A549 treated with dexamethasone at 1 μM for 4 hours (cell line): ENCODE measurements around the gene PMIS2. TPM values are rescaled to one million over a fixed set of nuclear protein-coding genes. Genes with fewer than 3 reads are reported as not detected.

Experiments used
- total RNA-seq: library from RNA; stranded (reverse); fragments of 200-300 nt; extraction: Qiagen RNA extraction; gene quantifications from 5 replicates; pipeline ENCODE4 v1.2.3, GENCODE V29; 2022

PMIS2 gene
- not detected in 5 replicates for total RNA-seq

GRCh38 chr19:35585848-35586247 lies at the start of gene PMIS2:
Gene PMIS2 (plus strand): TSS chr19:35586173. CDS start chr19:35586260, 87 bp downstream.

GRCh38 chr19:35545001-35545854 lies 40.7 kb upstream of the PMIS2 start, which contains the start of gene TMEM147:
Gene TMEM147 (plus strand): TSS chr19:35545626. CDS start chr19:35545740, 114 bp downstream.

DNA sequence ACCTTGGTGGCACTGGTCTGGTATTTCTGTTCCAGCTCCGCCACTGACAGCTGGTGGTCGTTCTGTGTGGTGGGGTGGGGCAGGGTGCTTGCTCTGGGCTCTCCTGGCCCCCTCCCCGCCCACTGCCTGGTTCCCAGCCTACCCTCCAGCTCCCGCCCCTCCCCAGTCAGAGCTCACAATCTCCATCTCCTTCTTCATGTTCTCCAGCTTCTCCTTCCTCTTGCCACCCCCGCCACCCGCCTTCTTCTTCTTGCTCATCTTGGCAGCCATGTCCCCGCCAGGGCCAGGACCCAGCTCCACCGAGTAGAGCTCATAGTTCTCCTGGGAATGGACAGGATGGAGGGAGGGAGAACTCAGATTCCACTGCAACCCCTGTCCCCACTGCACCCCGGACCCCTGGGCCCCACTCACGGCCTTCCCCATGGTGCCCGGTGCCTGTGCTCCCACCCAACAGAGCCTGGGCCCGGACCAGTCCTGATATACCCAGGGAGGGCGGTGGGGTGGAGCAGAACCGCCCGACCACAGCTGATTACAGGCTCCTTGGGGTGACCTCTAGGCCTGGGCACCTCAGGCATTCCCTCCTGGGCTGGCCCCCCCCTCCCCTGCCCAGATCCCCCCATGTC lies 22.7 kb upstream of the PMIS2 start, which contains the start of gene ATP4A:
ATP4A (minus strand) TSS at position 452 of the 623 bp plus-strand sequence; CDS start at position 423, 29 bp downstream.

GRCh38 chr19:35612559-35613321 lies 26.8 kb downstream of the PMIS2 start, which contains the start of gene HAUS5:
Gene HAUS5 (plus strand): TSS chr19:35612735. CDS start chr19:35612795, 60 bp downstream.

GRCh38 chr19:35628565-35629331 lies 42.8 kb downstream of the PMIS2 start, which contains the start of gene RBM42:
Gene RBM42 (plus strand): TSS chr19:35629036. CDS start chr19:35629154, 118 bp downstream.

Other genes starting within 250 kb of the PMIS2 start
- gene FFAR1, start 238.3 kb upstream of the PMIS2 start, total RNA-seq, result 0.06 TPM in 1 of 5 replicates, not detected in the others
- gene FFAR3, start 227.7 kb upstream of the PMIS2 start, total RNA-seq, result 0.06 to 0.17 TPM in 2 of 5 replicates, not detected in the others
- not detected in 5 replicates for gene GPR42, start 215.1 kb upstream of the PMIS2 start, total RNA-seq
- 0.03 to 0.06 TPM (median 0.04 TPM) in 4 of 5 replicates, not detected in the other for gene FFAR2, start 137.9 kb upstream of the PMIS2 start, total RNA-seq
- gene KRTDAP, start 95.7 kb upstream of the PMIS2 start, total RNA-seq, result not detected in 5 replicates
- 31.6 to 41.1 TPM (median 36.7 TPM) in 5 replicates for gene DMKN, start 72.5 kb upstream of the PMIS2 start, total RNA-seq
- 2.9 to 4.4 TPM (median 3.9 TPM) in 5 replicates for gene SBSN, start 57.9 kb upstream of the PMIS2 start, total RNA-seq
- 0.07 to 0.26 TPM (median 0.09 TPM) in 5 replicates for gene GAPDHS, start 52.7 kb upstream of the PMIS2 start, total RNA-seq
- 352 to 413 TPM (median 378 TPM) in 5 replicates for gene TMEM147, start 40.5 kb upstream of the PMIS2 start, total RNA-seq
- gene ATP4A, start 22.5 kb upstream of the PMIS2 start, total RNA-seq, result 0.02 to 0.19 TPM (median 0.08 TPM) in 4 of 5 replicates, not detected in the other
- gene HAUS5, start 26.6 kb downstream of the PMIS2 start, total RNA-seq, result 10.6 to 18.6 TPM (median 15.8 TPM) in 5 replicates
- gene RBM42, start 42.9 kb downstream of the PMIS2 start, total RNA-seq, result 142 to 206 TPM (median 203 TPM) in 5 replicates
- gene ETV2, start 55.6 kb downstream of the PMIS2 start, total RNA-seq, result 1.3 to 3.2 TPM (median 2.8 TPM) in 5 replicates
- gene COX6B1, start 62.1 kb downstream of the PMIS2 start, total RNA-seq, result 1,250 to 1,794 TPM (median 1,275 TPM) in 5 replicates
- gene UPK1A, start 80.3 kb downstream of the PMIS2 start, total RNA-seq, result 0.47 to 1.2 TPM (median 0.97 TPM) in 5 replicates
- gene ZBTB32, start 118.4 kb downstream of the PMIS2 start, total RNA-seq, result not detected in 5 replicates
- 35.9 to 63.5 TPM (median 60.7 TPM) in 5 replicates for gene KMT2B, start 131.8 kb downstream of the PMIS2 start, total RNA-seq
- 9.6 to 14.5 TPM (median 11.2 TPM) in 5 replicates for gene IGFLR1, start 156.3 kb downstream of the PMIS2 start, total RNA-seq
- 23.2 to 30.8 TPM (median 26.5 TPM) in 5 replicates for gene U2AF1L4, start 159.2 kb downstream of the PMIS2 start, total RNA-seq
- 255 to 313 TPM (median 263 TPM) in 5 replicates for gene PSENEN, start 159.5 kb downstream of the PMIS2 start, total RNA-seq
- gene LIN37, start 162.4 kb downstream of the PMIS2 start, total RNA-seq, result 19.1 to 28.1 TPM (median 22.8 TPM) in 5 replicates
- gene HSPB6, start 170.9 kb downstream of the PMIS2 start, total RNA-seq, result 0.24 to 0.39 TPM (median 0.34 TPM) in 4 of 5 replicates, not detected in the other
- 20.3 to 35.5 TPM (median 32.5 TPM) in 5 replicates for gene PROSER3, start 172.0 kb downstream of the PMIS2 start, total RNA-seq
- 3.0 to 10.3 TPM (median 6.4 TPM) in 5 replicates for gene ARHGAP33, start 189.4 kb downstream of the PMIS2 start, total RNA-seq
- gene PRODH2, start 226.7 kb downstream of the PMIS2 start, total RNA-seq, result 0.12 to 0.46 TPM (median 0.16 TPM) in 5 replicates